Activated CD8-positive, alpha-beta memory T cell treated with anti-CD3 and anti-CD28 coated beads, Interleukin-2, amount 10 ng/mL, durations not matched to agents 7 days and 5 days (primary cell): ENCODE data around the gene TSPAN11. TPM values are rescaled to one million over a fixed set of nuclear protein-coding genes. Genes with fewer than 3 reads are reported as not detected.

Experiments used
- ATAC-seq: fragments of 150-1000 bp; cut with Tn5 transposase; one replicate; pipeline ENCODE4 v1.10.0; 2021; ENCODE audit warnings: moderate library complexity
- CTCF ChIA-PET: fragments of 350-600 bp; sonication (Branson Sonifier 250); formaldehyde crosslinking; loops from one replicate; lab custom pipeline; 2021; ENCODE audit warnings: antibody characterized with exemption; lab: Charles Lee
- DNase-seq: peaks from one replicate; pipeline ENCODE4 v3.0.0-alpha.2; 2020
- H3K27ac Mint-ChIP-seq: one replicate; pipeline ENCODE4 v1.8.0; 2021; ENCODE audit warnings: mild to moderate bottlenecking, mixed read lengths
- H3K27me3 Mint-ChIP-seq: one replicate; pipeline ENCODE4 v1.8.0; 2021; ENCODE audit warnings: mixed read lengths
- H3K36me3 Mint-ChIP-seq: one replicate; pipeline ENCODE4 v1.8.0; 2021; ENCODE audit warnings: mild to moderate bottlenecking, mixed read lengths
- H3K4me1 Mint-ChIP-seq: one replicate; pipeline ENCODE4 v1.8.0; 2021; ENCODE audit warnings: mixed read lengths
- H3K4me3 Mint-ChIP-seq: one replicate; pipeline ENCODE4 v1.8.0; 2021; ENCODE audit warnings: mild to moderate bottlenecking, moderate library complexity, mixed read lengths
- H3K9me3 Mint-ChIP-seq: one replicate; pipeline ENCODE4 v1.8.0; 2022; ENCODE audit warnings: low read depth, mixed read lengths
- total RNA-seq, 2 experiments: library from RNA; stranded (reverse); gene quantifications; one replicate each; pipeline ENCODE4 v1.2.3, GENCODE V29; 2021

Gene TSPAN11
- total RNA-seq, 2 experiments from 2014 or later = not detected

DNA sequence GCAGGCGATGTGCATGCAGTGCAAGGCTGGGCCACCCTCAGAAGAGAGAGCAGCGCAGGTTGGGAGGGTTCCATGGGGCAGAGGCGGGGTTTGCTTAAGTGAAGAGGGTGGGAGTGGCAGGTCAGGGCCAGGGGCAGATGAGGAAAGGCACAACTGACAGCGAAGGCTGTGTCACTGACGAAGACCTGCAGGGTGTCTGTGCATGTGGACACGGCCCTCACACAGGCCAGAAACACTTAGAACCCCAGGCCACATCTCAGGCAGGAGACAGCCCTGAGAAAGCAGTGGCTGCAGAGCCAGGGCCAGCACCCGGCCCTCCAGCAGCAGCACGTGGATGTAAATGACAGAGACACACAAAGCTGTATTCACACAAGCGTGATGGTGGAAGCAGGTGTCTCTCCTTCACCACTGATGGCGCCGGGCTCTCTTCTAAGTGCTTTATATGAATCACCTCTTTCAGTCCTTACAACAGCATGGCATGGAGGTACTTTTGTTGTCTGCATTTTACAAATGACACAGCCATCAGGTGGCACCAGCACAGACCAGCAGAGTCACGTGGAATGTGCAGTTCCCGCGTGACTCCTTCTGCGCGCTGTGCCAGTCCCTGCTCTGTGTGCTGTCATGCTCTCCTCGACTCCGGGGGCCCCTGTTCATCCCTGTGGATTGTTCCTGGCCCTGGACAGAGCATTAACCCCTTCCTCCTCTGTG lies 54.6 kb downstream of the TSPAN11 start:
- no peaks in the 10 kb centered on the region for H3K36me3 Mint-ChIP-seq
- no peaks in the 10 kb centered on the region for H3K9me3 Mint-ChIP-seq
- ATAC-seq (no peak), DNase-seq (no peak)
- CTCF ChIA-PET = no interaction called here
- H3K4me3 Mint-ChIP-seq = no peak overlapping the region
- no peaks in the 10 kb centered on the region for H3K27me3 Mint-ChIP-seq
- no peak overlapping the region for H3K27ac Mint-ChIP-seq
- no peaks in the 10 kb centered on the region for H3K4me1 Mint-ChIP-seq

GRCh38 chr12:30982413-30982812 lies 55.9 kb downstream of the TSPAN11 start:
- no peak for ATAC-seq
- H3K4me3 Mint-ChIP-seq = no peak overlapping the region
- CTCF ChIA-PET = interaction anchor here (1.3 kb wide), 1 partner anchor 135 kb away, joined by 3 read pairs; no protein-coding TSS in a partner anchor
- no peak overlapping the region for H3K27ac Mint-ChIP-seq
- no peak for DNase-seq
- H3K9me3 Mint-ChIP-seq = no peaks in the 10 kb centered on the region
- H3K4me1 Mint-ChIP-seq = no peaks in the 10 kb centered on the region
- no peaks in the 10 kb centered on the region for H3K27me3 Mint-ChIP-seq
- no peaks in the 10 kb centered on the region for H3K36me3 Mint-ChIP-seq

DNA sequence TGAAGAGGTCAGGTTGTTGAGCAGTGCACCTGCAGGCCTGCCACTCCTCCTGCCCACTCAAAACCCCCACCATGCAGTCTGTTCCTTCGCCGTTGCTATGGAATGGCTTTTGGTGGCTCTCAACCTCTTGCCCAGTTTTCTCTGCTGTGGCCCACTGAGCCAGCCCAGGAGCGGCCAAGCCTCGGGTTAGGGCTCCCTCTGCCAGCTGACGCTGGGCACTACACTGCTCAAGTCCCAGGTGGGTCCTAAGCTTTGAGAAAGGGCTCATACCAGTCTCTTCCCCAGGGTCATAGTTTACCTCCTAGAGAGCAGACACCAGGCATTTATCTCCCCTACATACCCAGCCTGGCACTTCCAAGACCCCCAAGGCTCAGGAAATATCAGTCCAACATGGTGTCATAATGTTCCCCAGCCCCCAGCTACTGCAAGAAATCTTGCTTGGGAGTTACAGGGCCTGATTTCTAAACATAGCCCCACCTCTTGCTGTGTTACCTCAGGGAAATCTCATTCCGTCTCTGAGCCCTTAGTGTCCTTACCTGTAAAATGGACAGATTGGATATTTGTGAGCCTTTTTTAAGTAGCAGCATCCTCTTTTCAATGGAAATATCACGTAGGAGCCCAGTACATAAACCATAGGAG lies 59.4 kb downstream of the TSPAN11 start:
- CTCF ChIA-PET = interaction anchor here (0.9 to 3.6 kb wide), 5 partner anchors 17 to 142 kb away, joined by 3 to 33 read pairs (median 4); no protein-coding TSS in a partner anchor
- ATAC-seq = peak; percentile 56
- Mint-ChIP-seq H3K4me1 (peaks cover 2% of the 10 kb centered on the region), H3K36me3 (no peaks in the 10 kb centered on the region), H3K27me3 (no peaks in the 10 kb centered on the region), H3K27ac (no peak overlapping the region), H3K4me3 (no peak overlapping the region), H3K9me3 (no peaks in the 10 kb centered on the region)
- peak; percentile 42 for DNase-seq

DNA sequence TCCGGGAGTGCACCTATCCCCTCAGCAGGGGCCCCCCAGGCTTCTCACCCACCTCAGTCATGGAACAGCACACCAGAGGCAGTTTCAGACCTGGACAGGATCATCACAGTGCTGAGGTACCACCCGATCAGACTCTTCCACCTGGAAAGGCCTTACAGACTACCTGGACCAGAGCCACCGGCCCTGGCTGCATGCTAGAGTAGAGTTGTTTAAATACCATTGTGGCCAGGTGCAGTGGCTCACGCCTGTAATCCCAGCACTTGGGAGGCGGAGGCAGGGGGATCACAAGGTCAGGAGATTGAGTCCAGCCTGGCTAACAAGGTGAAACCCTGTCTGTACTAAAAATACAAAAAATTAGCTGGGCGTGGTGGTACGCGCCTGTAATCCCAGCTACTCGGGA lies 61.5 kb downstream of the TSPAN11 start:
- Mint-ChIP-seq H3K36me3 (no peaks in the 10 kb centered on the region), H3K4me1 (peaks cover 2% of the 10 kb centered on the region), H3K9me3 (no peaks in the 10 kb centered on the region), H3K4me3 (no peak overlapping the region), H3K27me3 (no peaks in the 10 kb centered on the region), H3K27ac (no peak overlapping the region)
- ATAC-seq (no peak), DNase-seq (no peak)
- CTCF ChIA-PET = no interaction called here

GRCh38 chr12:30988646-30989286 lies 62.2 kb downstream of the TSPAN11 start:
- CTCF ChIA-PET = interaction anchor here (1.8 to 1.9 kb wide), 2 partner anchors 137 to 141 kb away, joined by 6 to 7 read pairs; no protein-coding TSS in a partner anchor
- H3K27me3 Mint-ChIP-seq = no peaks in the 10 kb centered on the region
- H3K4me3 Mint-ChIP-seq = no peak overlapping the region
- no peak for ATAC-seq
- no peak for DNase-seq
- H3K4me1 Mint-ChIP-seq = peaks cover 2% of the 10 kb centered on the region
- no peak overlapping the region for H3K27ac Mint-ChIP-seq
- H3K36me3 Mint-ChIP-seq = no peaks in the 10 kb centered on the region
- H3K9me3 Mint-ChIP-seq = no peaks in the 10 kb centered on the region

DNA sequence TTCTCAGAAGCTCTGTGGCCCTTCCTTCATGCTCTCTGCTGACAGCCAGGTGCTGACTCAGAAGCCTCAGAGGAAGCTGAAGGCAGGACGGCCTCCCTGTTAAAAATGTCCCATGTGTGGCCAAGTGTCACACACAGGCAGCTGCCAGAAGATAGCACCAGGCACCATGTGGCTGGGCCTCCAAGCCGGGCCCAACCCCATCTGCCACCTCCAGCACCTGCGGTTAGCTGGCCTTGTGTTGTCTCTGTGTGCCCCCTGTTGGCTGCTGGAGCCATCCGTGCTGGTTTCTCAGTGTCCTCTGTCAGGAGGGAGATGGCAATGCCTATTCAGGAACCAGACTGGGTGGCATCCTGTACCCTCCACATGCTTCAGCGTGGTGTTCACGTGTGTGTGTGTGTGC lies 63.2 kb downstream of the TSPAN11 start:
- H3K27ac Mint-ChIP-seq = no peak overlapping the region
- peak; percentile 54 for DNase-seq
- no peaks in the 10 kb centered on the region for H3K9me3 Mint-ChIP-seq
- CTCF ChIA-PET = interaction anchor here (1.8 to 1.9 kb wide), 2 partner anchors 138 to 142 kb away, joined by 6 to 7 read pairs; no protein-coding TSS in a partner anchor
- ATAC-seq = peak; percentile 37
- peaks cover 2% of the 10 kb centered on the region for H3K4me1 Mint-ChIP-seq
- no peak overlapping the region for H3K4me3 Mint-ChIP-seq
- H3K36me3 Mint-ChIP-seq = no peaks in the 10 kb centered on the region
- H3K27me3 Mint-ChIP-seq = no peaks in the 10 kb centered on the region

- Mint-ChIP-seq H3K36me3 (no peaks in the 10 kb centered on the region), H3K4me1 (peaks cover 2% of the 10 kb centered on the region), H3K27me3 (no peaks in the 10 kb centered on the region), H3K9me3 (no peaks in the 10 kb centered on the region), H3K4me3 (no peak overlapping the region), H3K27ac (no peak overlapping the region)
- DNase-seq (no peak), ATAC-seq (no peak)
- CTCF ChIA-PET = interaction anchor here (1.0 to 1.9 kb wide), 4 partner anchors 32 to 145 kb away, joined by 3 to 7 read pairs (median 5); no protein-coding TSS in a partner anchor
These were observed 63.8 kb downstream of the TSPAN11 start for GRCh38 chr12:30990316-30990715.

DNA sequence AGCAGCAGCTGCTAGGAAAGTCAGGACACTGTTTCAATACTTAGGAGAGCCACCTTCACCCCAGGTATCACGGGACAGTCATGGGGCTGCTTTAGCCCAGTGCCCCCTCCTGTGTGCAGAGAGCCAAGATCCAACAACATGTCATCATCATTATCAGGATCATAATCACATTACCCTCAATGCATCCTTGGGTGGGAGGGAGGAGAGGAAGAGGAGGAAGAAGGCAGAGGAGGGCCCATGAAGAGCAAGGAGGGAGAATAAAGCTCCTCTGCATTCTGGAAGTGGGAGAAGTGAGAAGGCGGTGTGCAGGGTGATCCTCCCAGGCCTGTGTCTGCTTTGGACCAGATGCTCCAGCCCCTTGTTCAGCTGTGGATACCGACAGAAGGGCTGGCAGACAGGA lies 64.2 kb downstream of the TSPAN11 start:
- CTCF ChIA-PET = interaction anchor here (1.0 to 1.9 kb wide), 4 partner anchors 31 to 146 kb away, joined by 3 to 7 read pairs (median 5); no protein-coding TSS in a partner anchor
- Mint-ChIP-seq H3K4me1 (peaks cover 2% of the 10 kb centered on the region), H3K9me3 (no peaks in the 10 kb centered on the region), H3K27me3 (no peaks in the 10 kb centered on the region), H3K27ac (no peak overlapping the region), H3K4me3 (no peak overlapping the region), H3K36me3 (no peaks in the 10 kb centered on the region)
- no peak for ATAC-seq
- DNase-seq = no peak

- CTCF ChIA-PET = interaction anchor here (1.0 kb wide), 2 partner anchors 31 to 147 kb away, joined by 3 to 4 read pairs; no protein-coding TSS in a partner anchor
- no peak for ATAC-seq
- Mint-ChIP-seq H3K4me1 (peaks cover 2% of the 10 kb centered on the region), H3K9me3 (no peaks in the 10 kb centered on the region), H3K4me3 (no peak overlapping the region), H3K36me3 (no peaks in the 10 kb centered on the region), H3K27me3 (no peaks in the 10 kb centered on the region), H3K27ac (no peak overlapping the region)
- no peak for DNase-seq
These were observed 64.9 kb downstream of the TSPAN11 start for GRCh38 chr12:30991466-30991865.

DNA sequence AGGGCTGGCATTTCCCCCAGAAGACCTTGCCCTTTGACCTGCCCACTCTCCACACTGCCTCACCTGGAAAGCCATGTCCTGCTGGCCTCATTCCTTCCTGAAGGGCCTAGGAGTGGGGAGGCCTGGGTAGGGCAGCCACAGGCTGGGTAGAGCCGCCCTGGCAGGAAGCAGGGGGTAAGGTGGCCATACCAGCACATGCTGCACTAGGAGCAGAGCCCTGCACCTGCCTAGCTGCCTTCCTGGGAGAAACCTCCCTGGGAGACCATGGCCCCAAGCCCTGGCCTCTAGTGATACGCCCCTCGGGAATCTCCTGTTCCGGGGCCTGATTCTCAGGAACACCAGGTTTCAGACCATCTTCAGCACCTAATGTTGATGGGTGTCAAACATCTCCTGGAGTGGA lies 65.8 kb downstream of the TSPAN11 start:
- H3K27ac Mint-ChIP-seq = no peak overlapping the region
- peaks cover 2% of the 10 kb centered on the region for H3K4me1 Mint-ChIP-seq
- no peak for ATAC-seq
- H3K36me3 Mint-ChIP-seq = no peaks in the 10 kb centered on the region
- no peaks in the 10 kb centered on the region for H3K9me3 Mint-ChIP-seq
- no peaks in the 10 kb centered on the region for H3K27me3 Mint-ChIP-seq
- no peak overlapping the region for H3K4me3 Mint-ChIP-seq
- DNase-seq = no peak
- CTCF ChIA-PET = no interaction called here

GRCh38 chr12:30993766-30994165 lies 67.2 kb downstream of the TSPAN11 start:
- Mint-ChIP-seq H3K27ac (no peak overlapping the region), H3K4me1 (peaks cover 2% of the 10 kb centered on the region), H3K9me3 (no peaks in the 10 kb centered on the region), H3K4me3 (no peak overlapping the region), H3K27me3 (no peaks in the 10 kb centered on the region), H3K36me3 (no peaks in the 10 kb centered on the region)
- ATAC-seq (no peak), DNase-seq (no peak)
- CTCF ChIA-PET = no interaction called here

GRCh38 chr12:30994274-30994673 lies 67.7 kb downstream of the TSPAN11 start:
- DNase-seq = no peak
- no peak for ATAC-seq
- Mint-ChIP-seq H3K27me3 (no peaks in the 10 kb centered on the region), H3K27ac (no peak overlapping the region), H3K36me3 (no peaks in the 10 kb centered on the region), H3K4me1 (peaks cover 2% of the 10 kb centered on the region), H3K4me3 (no peak overlapping the region), H3K9me3 (no peaks in the 10 kb centered on the region)
- CTCF ChIA-PET = no interaction called here

- CTCF ChIA-PET = no interaction called here
- Mint-ChIP-seq H3K9me3 (no peaks in the 10 kb centered on the region), H3K27me3 (no peaks in the 10 kb centered on the region), H3K36me3 (no peaks in the 10 kb centered on the region), H3K27ac (no peak overlapping the region), H3K4me3 (no peak overlapping the region), H3K4me1 (no peaks in the 10 kb centered on the region)
- ATAC-seq (no peak), DNase-seq (no peak)
These were observed 69.7 kb downstream of the TSPAN11 start for GRCh38 chr12:30996255-30996654.
